Measurements from ENCODE around the gene TTLL11. TPM values are rescaled to one million over a fixed set of nuclear protein-coding genes. Genes with fewer than 3 reads are reported as not detected.

The TTLL11 gene
- polyA plus RNA-seq, 1 donor from 2014 or later: 8.0 TPM

- no peaks in the 10 kb centered on the region for H3K9me2 ChIP-seq (ENCODE audit: insufficient read depth, low read length)
- TF ChIP-seq EZH2 (IDR thresholded peaks at IDR 0.05; ENCODE audit: borderline replicate concordance, insufficient read depth, low read length, poor library complexity, severe bottlenecking) (no peak), REST (IDR thresholded peaks at IDR 0.05; ENCODE audit: borderline replicate concordance) (no peak), EP300 (conservative IDR thresholded peaks at IDR 0.05; ENCODE audit: poor library complexity, severe bottlenecking) (no peak), CTCF (IDR thresholded peaks at IDR 0.05; ENCODE audit: poor library complexity, severe bottlenecking) (no peak), TAF1 (IDR thresholded peaks at IDR 0.05; ENCODE audit: low read depth) (no peak)
- H2AFZ ChIP-seq (ENCODE audit: low read depth, low read length): no peak overlapping the region
- no peak overlapping the region for H3K4me3 ChIP-seq (ENCODE audit: low read length)
- H4K20me1 ChIP-seq (ENCODE audit: insufficient read depth): no peaks in the 10 kb centered on the region
- H3K36me3 ChIP-seq (ENCODE audit: insufficient read depth, low read length): no peaks in the 10 kb centered on the region
- H3K79me2 ChIP-seq (replicated peaks; ENCODE audit: insufficient read depth, low read length): no peaks in the 10 kb centered on the region
- no peaks in the 10 kb centered on the region for H3F3A ChIP-seq (ENCODE audit: insufficient read depth, low read length, poor library complexity, severe bottlenecking)
- H3K4me2 ChIP-seq (ENCODE audit: low read length): no peak overlapping the region
- peak overlapping the region; percentile 2 for H3K27ac ChIP-seq (ENCODE audit: low read length)
- H3K9me3 ChIP-seq (ENCODE audit: low read length): no peaks in the 10 kb centered on the region
- no peak overlapping the region for H3K9ac ChIP-seq (ENCODE audit: low read length)
- no peaks in the 10 kb centered on the region for H3K27me3 ChIP-seq (ENCODE audit: insufficient read depth, low read depth, low read length)
These were observed 147.3 kb downstream of the TTLL11 start for GRCh38 chr9:121945849-121946248.

GRCh38 chr9:121945281-121945680, 147.8 kb downstream of the TTLL11 start:
- no peak overlapping the region for H3K9ac ChIP-seq (ENCODE audit: low read length)
- no peaks in the 10 kb centered on the region for H3K9me3 ChIP-seq (ENCODE audit: low read length)
- H3K79me2 ChIP-seq (replicated peaks; ENCODE audit: insufficient read depth, low read length): no peaks in the 10 kb centered on the region
- peak overlapping the region; percentile 2 for H3K27ac ChIP-seq (ENCODE audit: low read length)
- no peaks in the 10 kb centered on the region for H3K9me2 ChIP-seq (ENCODE audit: insufficient read depth, low read length)
- no peak overlapping the region for H3K4me3 ChIP-seq (ENCODE audit: low read length)
- no peak for TF ChIP-seq SMC3 (conservative IDR thresholded peaks at IDR 0.05; ENCODE audit: poor library complexity)
- H2AFZ ChIP-seq (ENCODE audit: low read depth, low read length): no peak overlapping the region
- no peaks in the 10 kb centered on the region for H3F3A ChIP-seq (ENCODE audit: insufficient read depth, low read length, poor library complexity, severe bottlenecking)
- H4K20me1 ChIP-seq (ENCODE audit: insufficient read depth): no peaks in the 10 kb centered on the region
- H3K4me2 ChIP-seq (ENCODE audit: low read length): no peak overlapping the region
- no peaks in the 10 kb centered on the region for H3K36me3 ChIP-seq (ENCODE audit: insufficient read depth, low read length)
- no peaks in the 10 kb centered on the region for H3K27me3 ChIP-seq (ENCODE audit: insufficient read depth, low read depth, low read length)

GRCh38 chr9:121944711-121945191, 148.4 kb downstream of the TTLL11 start:
- H3F3A ChIP-seq (ENCODE audit: insufficient read depth, low read length, poor library complexity, severe bottlenecking): no peaks in the 10 kb centered on the region
- H3K4me3 ChIP-seq (ENCODE audit: low read length): no peak overlapping the region
- no peak overlapping the region for H2AFZ ChIP-seq (ENCODE audit: low read depth, low read length)
- no peak overlapping the region for H3K9ac ChIP-seq (ENCODE audit: low read length)
- no peak overlapping the region for H3K4me2 ChIP-seq (ENCODE audit: low read length)
- no peaks in the 10 kb centered on the region for H3K79me2 ChIP-seq (replicated peaks; ENCODE audit: insufficient read depth, low read length)
- H3K27ac ChIP-seq (ENCODE audit: low read length): no peak overlapping the region
- H3K9me3 ChIP-seq (ENCODE audit: low read length): no peaks in the 10 kb centered on the region
- H3K9me2 ChIP-seq (ENCODE audit: insufficient read depth, low read length): no peaks in the 10 kb centered on the region
- H3K36me3 ChIP-seq (ENCODE audit: insufficient read depth, low read length): no peaks in the 10 kb centered on the region
- no peak for TF ChIP-seq EZH2 (IDR thresholded peaks at IDR 0.05; ENCODE audit: borderline replicate concordance, insufficient read depth, low read length, poor library complexity, severe bottlenecking)
- no peaks in the 10 kb centered on the region for H3K27me3 ChIP-seq (ENCODE audit: insufficient read depth, low read depth, low read length)
- H4K20me1 ChIP-seq (ENCODE audit: insufficient read depth): no peaks in the 10 kb centered on the region
